G401.6 (cell line): Measurements from ENCODE around the gene AGL.
"Not testable (repeated sequence)": the region's sequence is repeated elsewhere in the genome, so short reads cannot be mapped to it uniquely, and the experiment has no call there.

Experiments used
- FAIRE-seq: peaks from 2 replicates; lab custom pipeline; 2012; peaks lifted over from hg19 to GRCh38; lab: Jason Lieb, UNC

Gene AGL

GRCh38 chr1:99851850-99852454 lies 1.8 kb downstream of the AGL start:
- FAIRE-seq, result peak; percentile 6

GRCh38 chr1:99852648-99853047 lies 2.5 kb downstream of the AGL start:
- FAIRE-seq, result no peak

GRCh38 chr1:99855914-99856450 lies 5.8 kb downstream of the AGL start:
- no peak for FAIRE-seq

GRCh38 chr1:99857041-99857440 lies 6.9 kb downstream of the AGL start:
- not testable (repeated sequence) for FAIRE-seq

GRCh38 chr1:99858286-99858685 lies 8.1 kb downstream of the AGL start:
- no peak for FAIRE-seq

GRCh38 chr1:99858881-99859280 lies 8.7 kb downstream of the AGL start:
- FAIRE-seq, result no peak

GRCh38 chr1:99860703-99861102 lies 10.5 kb downstream of the AGL start:
- FAIRE-seq, result no peak

- FAIRE-seq, result no peak
Observed at GRCh38 chr1:99867682-99868081, 17.5 kb downstream of the AGL start.

- no peak for FAIRE-seq
Observed at GRCh38 chr1:99869304-99869703, 19.1 kb downstream of the AGL start.

- no peak for FAIRE-seq
Observed at GRCh38 chr1:99869723-99870122, 19.6 kb downstream of the AGL start.

- FAIRE-seq, result no peak
Observed at GRCh38 chr1:99872063-99872462, 21.9 kb downstream of the AGL start.

GRCh38 chr1:99877568-99877967 lies 27.4 kb downstream of the AGL start:
- no peak for FAIRE-seq

GRCh38 chr1:99886179-99886578 lies 36.0 kb downstream of the AGL start:
- no peak for FAIRE-seq

GRCh38 chr1:99886841-99887240 lies 36.7 kb downstream of the AGL start:
- no peak for FAIRE-seq

- no peak for FAIRE-seq
Observed at GRCh38 chr1:99887890-99888289, 37.7 kb downstream of the AGL start.

- FAIRE-seq, result peak; percentile 41
Observed at GRCh38 chr1:99891997-99892396, 41.8 kb downstream of the AGL start.

- FAIRE-seq, result not testable (repeated sequence)
Observed at GRCh38 chr1:99903278-99903677, 53.1 kb downstream of the AGL start.

GRCh38 chr1:99906535-99906934 lies 56.4 kb downstream of the AGL start:
- FAIRE-seq, result no peak

GRCh38 chr1:99917214-99917613 lies 67.1 kb downstream of the AGL start:
- peak; percentile 8 for FAIRE-seq

- no peak for FAIRE-seq
Observed at GRCh38 chr1:99919220-99919619, 69.1 kb downstream of the AGL start.

GRCh38 chr1:99934801-99935200 lies 84.6 kb downstream of the AGL start:
- no peak for FAIRE-seq

- FAIRE-seq, result no peak
Observed at GRCh38 chr1:99935534-99935933, 85.4 kb downstream of the AGL start.

- FAIRE-seq, result no peak
Observed at GRCh38 chr1:99936071-99936470, 85.9 kb downstream of the AGL start.

GRCh38 chr1:99942723-99943122 lies 92.6 kb downstream of the AGL start:
- FAIRE-seq, result no peak
